IMR-90 (cell line): Measurements from ENCODE around the gene PDE4C. TPM values are rescaled to one million over a fixed set of nuclear protein-coding genes. Genes with fewer than 3 reads are reported as not detected.

Experiments
- ATAC-seq: fragments of 200-7000 bp; cut with Tn5 transposase; 2 replicates; pipeline ENCODE4 v1.9.1; 2020; ENCODE audit warnings: low read depth, mild to moderate bottlenecking, moderate library complexity
- BruUV-seq: library from RNA; stranded (reverse); fragments of 400-500 nt; replicated peaks from 2 replicates; lab custom pipeline; 2021; lab: Mats Ljungman, UMichigan
- CTCF ChIA-PET: fragments of 300-600 bp; formaldehyde crosslinking; extraction: SDS; loops from one replicate; lab custom pipeline; 2021; ENCODE audit warnings: antibody characterized with exemption; lab: Yijun Ruan, JAX
- POLR2A ChIA-PET: fragments of 300-600 bp; sonication (Branson Sonifier 250); formaldehyde crosslinking; loops from one replicate; lab custom pipeline; 2022; ENCODE audit warnings: antibody characterized with exemption; ENCODE audit not compliant: unreplicated experiment; lab: Charles Lee
- DNase-seq: peaks from one replicate; pipeline ENCODE4 v3.0.0; 2013
- H2AFZ ChIP-seq: replicated peaks from 2 replicates; pipeline ENCODE3; 2013; ENCODE audit warnings: low read length, mild to moderate bottlenecking; ENCODE audit not compliant: poor library complexity
- H2AK5ac ChIP-seq: 2 replicates; pipeline ENCODE4 v1.6.1; 2013; ENCODE audit warnings: low read depth, low read length, inconsistent platforms
- H2AK9ac ChIP-seq: replicated peaks from 2 replicates; pipeline ENCODE3; 2013; ENCODE audit warnings: mild to moderate bottlenecking, low read depth, low read length, moderate library complexity; ENCODE audit not compliant: poor library complexity
- H2BK120ac ChIP-seq: 2 replicates; pipeline ENCODE4 v1.6.1; 2013; ENCODE audit warnings: low read depth, low read length, inconsistent platforms
- H2BK15ac ChIP-seq: 3 replicates; pipeline ENCODE4 v1.6.1; 2013; ENCODE audit warnings: low read depth, low read length, inconsistent platforms
- H2BK20ac ChIP-seq: 2 replicates; pipeline ENCODE4 v1.6.1; 2013; ENCODE audit warnings: low read depth, mild to moderate bottlenecking, inconsistent platforms, low read length, moderate library complexity
- H2BK5ac ChIP-seq: 2 replicates; pipeline ENCODE4 v1.6.1; 2013; ENCODE audit warnings: mild to moderate bottlenecking, low read depth, low read length, inconsistent platforms; ENCODE audit not compliant: poor library complexity, severe bottlenecking
- H3K14ac ChIP-seq: replicated peaks from 2 replicates; pipeline ENCODE4 v1.6.1; 2013; ENCODE audit warnings: low read depth, low read length, inconsistent platforms
- H3K18ac ChIP-seq: 2 replicates; pipeline ENCODE4 v1.6.1; 2013; ENCODE audit warnings: low read depth, low read length, control low read depth
- H3K23ac ChIP-seq: 2 replicates; pipeline ENCODE4 v1.6.1; 2013; ENCODE audit warnings: low read depth, low read length, inconsistent platforms
- H3K27ac ChIP-seq: 2 replicates; pipeline ENCODE4 v1.5.1; 2013; ENCODE audit warnings: mild to moderate bottlenecking, control low read depth, low read length; ENCODE audit not compliant: insufficient read depth
- H3K27me3 ChIP-seq: 2 replicates; pipeline ENCODE4 v1.6.1; 2013; ENCODE audit warnings: low read length; ENCODE audit not compliant: control insufficient read depth, insufficient read depth
- H3K36me3 ChIP-seq: 2 replicates; pipeline ENCODE4 v1.6.1; 2013; ENCODE audit warnings: low read length, mixed read lengths; ENCODE audit not compliant: control insufficient read depth, insufficient read depth
- H3K4ac ChIP-seq: 2 replicates; pipeline ENCODE4 v1.6.1; 2013; ENCODE audit warnings: low read depth, low read length, inconsistent platforms
- H3K4me1 ChIP-seq: 2 replicates; pipeline ENCODE4 v1.6.1; 2013; ENCODE audit warnings: low read length, mixed read lengths; ENCODE audit not compliant: control insufficient read depth, insufficient read depth
- H3K4me2 ChIP-seq: 2 replicates; pipeline ENCODE4 v1.6.1; 2013; ENCODE audit warnings: low read depth, mild to moderate bottlenecking, control low read depth, low read length, moderate library complexity
- H3K4me3 ChIP-seq: 2 replicates; pipeline ENCODE4 v1.5.1; 2013; ENCODE audit warnings: low read depth, mild to moderate bottlenecking, control low read depth, low read length, moderate library complexity; ENCODE audit not compliant: insufficient read depth
- H3K56ac ChIP-seq: 2 replicates; pipeline ENCODE4 v1.6.1; 2013; ENCODE audit warnings: low read length, inconsistent platforms; ENCODE audit not compliant: insufficient read depth; ENCODE audit errors: extremely low read depth
- H3K79me1 ChIP-seq, 2 experiments: 2 replicates each; pipeline ENCODE4 v1.6.1; 2013; ENCODE audit warnings: low read length in 2 of 2, inconsistent platforms in 1 of 2, low read depth in 1 of 2
- H3K9ac ChIP-seq: 2 replicates; pipeline ENCODE4 v1.6.1; 2013; ENCODE audit warnings: low read depth, low read length, control low read depth
- H3K9me1 ChIP-seq: 2 replicates; pipeline ENCODE4 v1.6.1; 2013; ENCODE audit warnings: low read length, inconsistent platforms; ENCODE audit not compliant: insufficient read depth
- H3K9me3 ChIP-seq: 2 replicates; pipeline ENCODE4 v1.6.1; 2013; ENCODE audit warnings: low read length; ENCODE audit not compliant: control insufficient read depth, insufficient read depth
- H4K20me1 ChIP-seq: 2 replicates; pipeline ENCODE4 v1.6.1; 2013; ENCODE audit warnings: low read length, inconsistent platforms; ENCODE audit not compliant: insufficient read depth
- H4K5ac ChIP-seq: 2 replicates; pipeline ENCODE4 v1.6.1; 2013; ENCODE audit warnings: mild to moderate bottlenecking, low read depth, low read length, control low read depth
- H4K8ac ChIP-seq, 2 experiments: 2 replicates each; pipeline ENCODE4 v1.6.1; 2013; ENCODE audit warnings: low read depth in 2 of 2, low read length in 2 of 2, control low read depth in 1 of 2, inconsistent platforms in 1 of 2
- H4K91ac ChIP-seq: 2 replicates; pipeline ENCODE4 v1.6.1; 2013; ENCODE audit warnings: low read depth, low read length, inconsistent platforms; ENCODE audit not compliant: insufficient read depth
- ELK1 ChIP-seq: fragments of 150-350 bp; IDR thresholded peaks from 2 replicates; pipeline ENCODE4 v1.6.1; 2016; ENCODE audit warnings: low read depth, mild to moderate bottlenecking, low read length, moderate library complexity, borderline replicate concordance
- WGBS, 2 experiments: methylation state at CpG; one replicate each; pipeline versions ENCODE4 v1.1.5 to v1.1.7; 2013; ENCODE audit warnings: missing lambda C conversion rate in 2 of 2; ENCODE audit not compliant: insufficient read length in 1 of 2; ENCODE audit errors: extremely low coverage in 2 of 2; 5-methylcytosine and 5-hydroxymethylcytosine counted together
- dilution Hi-C: fragments of 300-500 bp; cut with HindIII; formaldehyde crosslinking; loops from one replicate; pipeline ENCODE4 v1.14.3; 2018; ENCODE audit warnings: low sequenced_read_pairs; ENCODE audit not compliant: unreplicated experiment
- in situ Hi-C: fragments of 300-500 bp; cut with MboI; formaldehyde crosslinking; loops from 3 replicates; pipeline ENCODE4 v1.14.3; 2019; ENCODE audit warnings: low sequenced_read_pairs, inconsistent platforms, mixed read lengths
- intact Hi-C: fragments of 100-400 bp; cut with micrococcal nuclease; formaldehyde crosslinking; loops from 2 replicates; pipeline ENCODE4 v1.10.0; 2022
- polyA plus RNA-seq, 3 experiments: library from polyadenylated mRNA; depleted of rRNA; stranded (reverse); fragments of >200 nt; gene quantifications; 2 replicates each; pipeline ENCODE4 v1.2.3, GENCODE V29; 2012; ENCODE audit warnings: low replicate concordance in 1 of 3
- total RNA-seq: library from RNA; depleted of rRNA; stranded (reverse); fragments of >200 nt; gene quantifications from 2 replicates; pipeline ENCODE4 v1.2.3, GENCODE V29; 2012

PDE4C gene
- total and polyA plus RNA-seq, 2 of the 4 experiments (the other 2 are of a cell fraction), result 0.18 to 0.24 TPM

DNA sequence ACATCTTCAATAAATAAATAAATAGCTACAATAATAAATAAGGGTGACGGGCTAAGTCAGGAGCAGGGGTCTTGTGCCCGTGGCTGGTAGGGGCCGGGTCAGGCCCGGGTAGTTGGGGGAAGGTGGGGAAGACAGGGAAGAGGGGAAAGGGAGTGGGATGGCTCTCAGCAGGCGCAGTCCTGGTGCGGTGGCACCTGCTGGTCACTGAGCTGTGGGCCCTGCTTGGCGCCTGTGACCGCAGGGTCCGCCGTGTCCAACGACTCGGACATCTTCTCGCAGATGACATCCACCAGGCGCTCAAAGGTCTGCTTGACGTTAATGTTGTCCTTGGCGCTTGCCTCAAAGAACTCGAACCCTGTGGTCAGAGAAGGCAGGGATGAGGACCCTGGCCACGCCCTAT is 28.9 kb downstream of the PDE4C start:
- Histone ChIP-seq H3K23ac (no peak overlapping the region), H3K4me1 (peaks cover 8% of the 10 kb centered on the region), H3K9ac (no peak overlapping the region), H2AFZ (no peak overlapping the region), H3K18ac (no peak overlapping the region), H3K14ac (no peak overlapping the region), H3K27ac (no peak overlapping the region), H3K27me3 (no peaks in the 10 kb centered on the region), H4K5ac (no peak overlapping the region), H3K9me3 (no peaks in the 10 kb centered on the region), H3K4me3 (no peak overlapping the region), H3K4ac (no peak overlapping the region), H2BK5ac (no peak overlapping the region), H2AK9ac (peak overlapping the region; percentile 70), H2BK15ac (no peak overlapping the region), H4K20me1 (peaks cover 9% of the 10 kb centered on the region), H2BK120ac (no peak overlapping the region), H3K79me1 (peaks cover 7 to 28% of the 10 kb centered on the region in 2 experiments), H4K8ac (no peak overlapping the region), H3K56ac (no peak overlapping the region), H2AK5ac (no peak overlapping the region), H3K9me1 (peaks cover 8% of the 10 kb centered on the region; the same call in 1 of the 2 replicates), H3K4me2 (no peak overlapping the region), H4K91ac (no peak overlapping the region), H3K36me3 (peaks cover 31% of the 10 kb centered on the region), H2BK20ac (no peak overlapping the region)
- WGBS, 2 experiments, result 93% methylated on average over 14 of the region's 18 CpGs; no CpG with 5 or more reads in 1 of the 2 experiments
- dilution Hi-C loops (no loop called here), in situ Hi-C loops (loop anchor here (5.0 to 10.0 kb wide), 3 partner anchors 45 to 217 kb away; partner anchors contain the start of genes LSM4 and SSBP4), intact Hi-C loops (no loop called here)
- no peak for TF ChIP-seq ELK1
- CTCF ChIA-PET, result no interaction called here
- POLR2A ChIA-PET, result interaction anchor here (0.7 kb wide), 1 partner anchor 11 kb away, joined by 4 read pairs; no protein-coding TSS in a partner anchor
- ATAC-seq (no peak), DNase-seq (no peak)
- no TSS peak for BruUV-seq
